ENCODE data around the gene OSTN. TPM values are rescaled to one million over a fixed set of nuclear protein-coding genes. Genes with fewer than 3 reads are reported as not detected.

OSTN gene
- total and polyA plus RNA-seq, 12 donors: under 0.01 TPM; not detected in 11

- Histone ChIP-seq H3K4me3 (no peak overlapping the region), H3K4me1 (replicated peaks in 1 of 2) (no peaks in the 10 kb centered on the region), H3K9me3 (replicated peaks in 1 of 3) (no peaks in the 10 kb centered on the region), H3K27ac (no peak overlapping the region), H3K27me3 (no peaks in the 10 kb centered on the region), H3K36me3 (replicated peaks in 1 of 2) (no peaks in the 10 kb centered on the region)
- intact Hi-C loops (cut with DNase I): no loop called here
- no peak for TF ChIP-seq POLR2A (IDR thresholded peaks at IDR 0.05)
- no peak for TF ChIP-seq CTCF (IDR thresholded peaks at IDR 0.05)
- DNase-seq: no peak
- WGBS, 4 donors: 88 to 95% (median 93%) methylated on average over 4 of the region's 4 CpGs
Measured at GRCh38 chr3:191306428-191306827, 107.4 kb downstream of the OSTN start.

GRCh38 chr3:191307341-191307740, 108.3 kb downstream of the OSTN start:
- H3K36me3 ChIP-seq (replicated peaks in 1 of 2): no peaks in the 10 kb centered on the region
- no peaks in the 10 kb centered on the region for H3K27me3 ChIP-seq
- H3K27ac ChIP-seq: no peak overlapping the region
- no peak for TF ChIP-seq CTCF (IDR thresholded peaks at IDR 0.05)
- no peak for TF ChIP-seq POLR2A (IDR thresholded peaks at IDR 0.05)
- no peaks in the 10 kb centered on the region for H3K9me3 ChIP-seq (replicated peaks in 1 of 3)
- no peak for DNase-seq
- H3K4me3 ChIP-seq: no peak overlapping the region
- WGBS, 4 donors: 71 to 84% (median 80%) methylated on average over 4 of the region's 4 CpGs
- intact Hi-C loops (cut with DNase I): no loop called here
- no peaks in the 10 kb centered on the region for H3K4me1 ChIP-seq (replicated peaks in 1 of 2)

GRCh38 chr3:191313296-191313695, 114.3 kb downstream of the OSTN start:
- H3K36me3 ChIP-seq (replicated peaks in 1 of 2): no peaks in the 10 kb centered on the region
- H3K9me3 ChIP-seq (replicated peaks in 1 of 3): no peaks in the 10 kb centered on the region
- H3K4me1 ChIP-seq (replicated peaks in 1 of 2): no peaks in the 10 kb centered on the region
- TF ChIP-seq CTCF (IDR thresholded peaks at IDR 0.05): no peak
- no peak for TF ChIP-seq POLR2A (IDR thresholded peaks at IDR 0.05)
- H3K27me3 ChIP-seq: no peaks in the 10 kb centered on the region
- intact Hi-C loops (cut with DNase I): no loop called here
- whole genome bisulfite sequencing, 4 donors: 90 to 100% (median 94%) methylated on average over 2 of the region's 2 CpGs
- H3K27ac ChIP-seq: no peak overlapping the region
- H3K4me3 ChIP-seq: no peak overlapping the region
- no peak for DNase-seq

GRCh38 chr3:191314109-191314728, 115.2 kb downstream of the OSTN start:
- WGBS, 4 donors: 84 to 87% (median 85%) methylated on average over 5 of the region's 5 CpGs
- Histone ChIP-seq H3K36me3 (replicated peaks in 1 of 2) (no peaks in the 10 kb centered on the region), H3K4me1 (replicated peaks in 1 of 2) (no peaks in the 10 kb centered on the region), H3K9me3 (replicated peaks in 1 of 3) (no peaks in the 10 kb centered on the region), H3K4me3 (no peak overlapping the region), H3K27ac (no peak overlapping the region), H3K27me3 (no peaks in the 10 kb centered on the region)
- no peak for DNase-seq
- TF ChIP-seq POLR2A (IDR thresholded peaks at IDR 0.05) (no peak), CTCF (IDR thresholded peaks at IDR 0.05) (no peak)
- intact Hi-C loops (cut with DNase I): no loop called here

Other genes with a start within 250 kb of the OSTN start
- 10 to 100 TPM; 51.1 to 92.1 (median 70.5) TPM for gene CCDC50, start 130.2 kb downstream of the OSTN start, total RNA-seq
- 10 to 100 TPM; 18.3 to 47.2 (median 19.6) TPM for gene CCDC50, start 130.2 kb downstream of the OSTN start, polyA plus RNA-seq
- gene UTS2B, start 131.3 kb downstream of the OSTN start, total RNA-seq: under 1 TPM in 5 of 9 donors, not detected in 4; 0.32 to 0.69 (median 0.61) TPM
- gene UTS2B, start 131.3 kb downstream of the OSTN start, polyA plus RNA-seq: under 1 TPM in 2 of 3 donors, not detected in 1; 0.07 to 0.16 TPM